ENCODE measurements around the gene TMEM132D. TPM values are rescaled to one million over a fixed set of nuclear protein-coding genes. Genes with fewer than 3 reads are reported as not detected.

Gene TMEM132D
- total RNA-seq, 4 donors from 2014 or later: 0.15 to 0.94 TPM; not detected in 2

DNA sequence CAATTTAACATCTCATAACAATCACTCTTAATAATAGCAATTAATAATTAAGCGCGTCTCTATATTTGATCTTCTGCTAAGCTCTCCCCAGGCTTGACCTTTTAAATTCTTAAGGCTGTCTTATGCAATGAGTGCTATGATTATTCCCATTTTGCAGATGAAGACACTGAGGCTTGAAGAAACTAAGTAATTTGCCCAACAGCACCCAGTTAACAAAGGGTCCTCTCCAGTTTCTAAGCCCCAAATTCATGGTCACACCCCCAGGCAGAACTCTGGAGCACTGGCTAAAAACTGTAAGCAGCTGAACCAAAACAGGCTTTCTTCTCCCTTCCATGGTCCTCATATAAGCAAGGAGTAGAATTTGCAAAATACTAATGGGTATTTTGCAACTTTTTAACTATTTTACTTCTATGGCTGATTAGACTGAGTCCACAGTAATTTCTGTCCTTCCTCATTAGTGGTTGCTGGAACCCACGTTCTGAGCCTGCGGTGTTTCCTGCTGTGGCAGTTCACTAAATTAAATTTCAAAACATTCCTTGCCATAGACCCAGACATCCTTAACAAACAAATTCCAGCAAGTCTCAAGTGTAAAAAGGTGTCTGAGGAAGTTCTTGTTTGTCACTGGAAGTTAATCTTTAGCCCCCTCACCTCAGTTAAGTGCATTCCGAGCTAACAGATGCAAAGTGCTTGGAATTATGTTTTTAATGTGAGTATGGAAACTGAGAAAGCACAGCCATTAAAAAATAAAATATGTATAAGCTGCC, 76.5 kb downstream of the TMEM132D start:
- TF ChIP-seq EP300 (IDR thresholded peaks at IDR 0.05): no peak
- TF ChIP-seq CTCF (IDR thresholded peaks at IDR 0.05): no peak
- TF ChIP-seq POLR2A (IDR thresholded peaks at IDR 0.05): no peak
- no peak for TF ChIP-seq POLR2AphosphoS5 (IDR thresholded peaks at IDR 0.05)
- Histone ChIP-seq H3K36me3 (no peaks in the 10 kb centered on the region), H3K4me1 (no peaks in the 10 kb centered on the region), H3K27ac (no peak overlapping the region), H3K9me3 (peaks cover 0 to 8% (median 0%) of the 10 kb centered on the region in 3 donors), H3K27me3 (peaks cover 56% of the 10 kb centered on the region), H3K4me3 (no peak overlapping the region)
- 51 to 54% methylated on average over 5 of the region's 5 CpGs for WGBS, 2 donors (ENCODE audit: low coverage in 1 of 2)
- ATAC-seq: no peak

- Histone ChIP-seq H3K27me3 (peaks cover 52% of the 10 kb centered on the region), H3K27ac (no peak overlapping the region), H3K9me3 (peaks cover 0 to 8% (median 0%) of the 10 kb centered on the region in 3 donors), H3K4me1 (no peaks in the 10 kb centered on the region), H3K36me3 (no peaks in the 10 kb centered on the region), H3K4me3 (no peak overlapping the region)
- 42 to 52% methylated on average over 6 of the region's 10 CpGs for WGBS, 2 donors (ENCODE audit: low coverage in 1 of 2)
- ATAC-seq: no peak
- no peak for TF ChIP-seq EP300 (IDR thresholded peaks at IDR 0.05)
- TF ChIP-seq CTCF (IDR thresholded peaks at IDR 0.05): no peak
- TF ChIP-seq POLR2A (IDR thresholded peaks at IDR 0.05): no peak
- no peak for TF ChIP-seq POLR2AphosphoS5 (IDR thresholded peaks at IDR 0.05)
Observed at GRCh38 chr12:129826273-129826672, 77.6 kb downstream of the TMEM132D start.

- Histone ChIP-seq H3K4me3 (no peak overlapping the region), H3K27ac (no peak overlapping the region), H3K4me1 (no peaks in the 10 kb centered on the region), H3K9me3 (peaks cover 0 to 8% (median 0%) of the 10 kb centered on the region in 3 donors), H3K36me3 (no peaks in the 10 kb centered on the region), H3K27me3 (peaks cover 47% of the 10 kb centered on the region)
- no peak for ATAC-seq
- 49 to 60% methylated on average over 7 of the region's 9 CpGs for WGBS, 2 donors (ENCODE audit: low coverage in 1 of 2)
- TF ChIP-seq POLR2AphosphoS5 (IDR thresholded peaks at IDR 0.05) (no peak), EP300 (IDR thresholded peaks at IDR 0.05) (no peak), CTCF (IDR thresholded peaks at IDR 0.05) (no peak), POLR2A (IDR thresholded peaks at IDR 0.05) (no peak)
Observed at GRCh38 chr12:129825316-129825715, 78.5 kb downstream of the TMEM132D start.

- 46 to 56% methylated on average over 1 to 5 of the region's 5 CpGs for WGBS, 2 donors (ENCODE audit: low coverage in 1 of 2)
- TF ChIP-seq POLR2A (IDR thresholded peaks at IDR 0.05) (no peak), EP300 (IDR thresholded peaks at IDR 0.05) (no peak), POLR2AphosphoS5 (IDR thresholded peaks at IDR 0.05) (no peak), CTCF (IDR thresholded peaks at IDR 0.05) (no peak)
- H3K36me3 ChIP-seq: no peaks in the 10 kb centered on the region
- no peak overlapping the region for H3K27ac ChIP-seq
- peaks cover 33% of the 10 kb centered on the region for H3K27me3 ChIP-seq
- no peaks in the 10 kb centered on the region for H3K4me1 ChIP-seq
- H3K9me3 ChIP-seq: peaks cover 0 to 8% (median 0%) of the 10 kb centered on the region in 3 donors
- ATAC-seq: no peak
- H3K4me3 ChIP-seq: no peak overlapping the region
Observed at GRCh38 chr12:129821964-129822363, 81.9 kb downstream of the TMEM132D start.

DNA sequence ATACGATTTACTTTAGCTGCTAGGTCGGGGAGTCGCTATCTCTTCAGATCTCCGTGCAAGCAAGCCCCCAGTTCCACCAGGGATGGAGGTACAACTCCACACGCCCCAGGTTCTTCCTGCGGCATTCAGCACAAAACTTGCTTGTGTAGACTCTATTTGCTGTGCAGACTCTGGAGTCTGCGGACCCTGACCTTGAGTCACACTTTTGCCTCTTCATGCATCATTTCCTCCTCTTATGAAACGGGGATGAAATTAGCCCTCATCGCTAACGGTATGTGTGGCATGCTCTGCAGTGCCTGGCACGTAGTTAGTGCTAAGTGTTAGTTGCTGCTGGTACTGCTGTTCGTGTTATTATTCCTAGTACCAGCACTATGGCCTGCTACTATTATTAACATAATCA, 84.4 kb downstream of the TMEM132D start:
- ATAC-seq: no peak
- Histone ChIP-seq H3K27me3 (peaks cover 13% of the 10 kb centered on the region), H3K4me1 (no peaks in the 10 kb centered on the region), H3K4me3 (no peak overlapping the region), H3K27ac (no peak overlapping the region), H3K9me3 (peaks cover 0 to 8% (median 0%) of the 10 kb centered on the region in 3 donors), H3K36me3 (no peaks in the 10 kb centered on the region)
- TF ChIP-seq POLR2AphosphoS5 (IDR thresholded peaks at IDR 0.05) (no peak), CTCF (IDR thresholded peaks at IDR 0.05) (no peak), POLR2A (IDR thresholded peaks at IDR 0.05) (no peak), EP300 (IDR thresholded peaks at IDR 0.05) (no peak)
- WGBS, 2 donors (ENCODE audit: low coverage in 1 of 2): 63 to 68% methylated on average over 10 to 11 of the region's 12 CpGs

Measured in gastroesophageal sphincter (tissue), 4 donors.